Measurements from ENCODE around the gene AKAP8L.
"Not testable (repeated sequence)": the region's sequence is repeated elsewhere in the genome, so short reads cannot be mapped to it uniquely, and the experiment has no call there.

The AKAP8L gene

DNA sequence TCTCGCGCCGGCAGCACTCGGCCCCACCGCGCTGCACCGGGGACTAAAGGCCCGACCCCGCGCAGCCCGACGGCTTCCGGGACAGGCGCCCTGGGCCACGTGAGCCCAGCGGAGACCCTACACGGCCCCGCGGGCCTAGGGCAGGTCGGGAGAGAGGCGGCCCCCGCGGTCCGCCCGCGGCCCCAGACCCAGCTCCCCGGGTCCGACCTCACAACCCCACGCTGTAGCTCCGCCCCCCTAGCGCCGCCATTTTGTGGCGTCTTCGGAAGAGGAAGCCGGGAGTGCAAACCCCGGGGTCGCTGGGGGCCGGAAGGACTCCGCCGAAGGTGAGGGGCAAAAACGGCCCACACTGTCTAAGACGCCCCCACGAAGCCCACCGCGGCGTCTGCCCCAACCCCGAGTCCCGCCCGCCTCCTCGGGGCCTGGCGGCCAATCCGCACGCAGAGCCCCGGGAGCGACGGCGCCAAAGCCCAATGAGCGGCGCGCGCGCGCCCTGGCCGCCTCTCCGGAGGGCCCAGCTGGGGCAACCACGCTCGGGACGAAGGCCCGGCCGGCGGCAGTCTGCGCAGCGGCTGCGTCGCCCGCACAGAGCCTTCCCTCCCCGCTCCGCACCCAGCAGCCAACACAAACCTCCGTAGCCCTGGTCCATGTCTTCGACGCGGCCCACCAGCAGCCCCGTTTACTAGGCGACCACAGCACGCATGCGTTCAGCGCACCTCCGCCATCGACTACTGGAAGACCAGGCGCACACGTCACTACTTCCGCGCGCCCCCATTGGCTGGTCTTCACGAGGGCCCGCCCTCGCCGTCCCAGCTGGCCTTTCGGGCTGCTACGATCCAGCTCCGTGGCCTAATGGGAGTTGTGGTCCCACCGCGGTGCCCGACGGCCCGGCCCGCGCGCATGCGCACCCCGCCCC is 39.4 kb downstream of the AKAP8L start, which contains the start of gene AKAP8:
AKAP8 (minus strand) TSS at position 705 of the 916 bp plus-strand sequence; CDS start at position 649, 56 bp downstream.
- no peak for FAIRE-seq

GRCh38 chr19:15378534-15379082 is 40.2 kb downstream of the AKAP8L start:
- FAIRE-seq = no peak

GRCh38 chr19:15374796-15375440 is 43.9 kb downstream of the AKAP8L start:
- FAIRE-seq = no peak

DNA sequence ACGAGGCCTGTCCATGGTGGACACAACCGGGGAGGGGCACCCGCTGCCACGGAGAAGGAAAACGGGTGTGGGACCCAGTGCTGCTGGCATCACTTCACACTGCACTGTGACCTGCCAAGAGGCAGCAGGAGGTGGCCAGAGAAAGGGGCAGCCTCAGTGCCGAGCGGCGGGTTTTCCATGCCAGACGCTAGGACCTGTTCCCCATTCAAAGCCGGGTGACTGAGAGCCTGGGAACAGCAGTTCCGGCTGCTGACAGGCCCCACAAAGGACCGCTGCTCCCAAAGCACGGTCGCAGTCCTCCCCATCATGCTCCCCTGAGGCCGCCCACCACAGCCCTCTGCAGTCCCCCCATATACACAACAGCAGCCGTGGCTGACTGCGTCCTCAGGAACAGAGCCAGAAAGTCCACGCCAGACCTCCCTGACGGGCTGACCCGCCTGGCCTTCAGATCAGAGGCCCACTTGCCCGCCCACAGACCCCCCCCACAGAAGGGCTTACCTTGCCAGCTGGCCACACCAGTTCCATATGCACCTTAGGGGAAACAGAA is 44.6 kb downstream of the AKAP8L start:
- no peak for FAIRE-seq

DNA sequence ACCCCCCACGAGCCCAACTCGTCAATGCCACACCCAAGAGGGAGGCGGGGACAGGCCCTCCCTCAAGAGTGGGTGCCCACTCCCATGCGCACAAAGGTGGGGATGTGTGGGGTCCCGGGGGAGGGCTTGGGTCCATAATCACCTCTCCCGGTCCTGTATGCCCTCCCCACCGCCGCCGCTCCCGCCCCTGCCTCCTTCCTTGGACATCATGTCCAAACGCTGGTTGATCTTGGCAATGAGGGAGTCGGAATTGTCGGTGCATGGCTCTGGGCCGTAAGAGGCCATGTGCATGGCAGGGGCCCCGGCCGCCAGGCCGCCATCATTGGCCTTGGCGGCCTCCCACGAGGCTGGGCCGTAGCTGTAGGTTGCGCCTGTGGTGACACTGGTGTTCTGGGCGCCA is 45.1 kb downstream of the AKAP8L start:
- FAIRE-seq = no peak

DNA sequence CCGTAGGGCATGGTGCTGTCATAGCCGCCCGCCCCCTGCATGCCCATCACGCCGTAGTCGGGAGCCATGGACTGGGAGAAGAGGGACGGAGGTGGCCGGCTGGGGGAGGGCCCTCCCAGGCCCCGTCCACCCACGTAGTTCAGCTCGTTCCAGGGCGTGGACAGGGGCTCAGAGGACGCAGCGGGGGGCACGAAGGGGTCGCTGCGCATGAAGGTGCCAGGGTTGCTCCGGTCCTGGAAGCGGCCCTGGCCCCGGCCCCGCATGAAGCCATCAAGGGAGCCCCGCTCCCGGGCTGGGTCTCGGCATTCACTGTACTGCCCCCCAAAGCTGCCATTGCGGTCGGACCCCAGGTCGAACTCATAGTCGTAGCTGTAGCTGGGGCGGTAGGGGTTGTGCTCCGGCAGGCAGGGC is 45.9 kb downstream of the AKAP8L start:
- FAIRE-seq = no peak

- FAIRE-seq = no peak
Measured at GRCh38 chr19:15372470-15372869, 46.3 kb downstream of the AKAP8L start.

DNA sequence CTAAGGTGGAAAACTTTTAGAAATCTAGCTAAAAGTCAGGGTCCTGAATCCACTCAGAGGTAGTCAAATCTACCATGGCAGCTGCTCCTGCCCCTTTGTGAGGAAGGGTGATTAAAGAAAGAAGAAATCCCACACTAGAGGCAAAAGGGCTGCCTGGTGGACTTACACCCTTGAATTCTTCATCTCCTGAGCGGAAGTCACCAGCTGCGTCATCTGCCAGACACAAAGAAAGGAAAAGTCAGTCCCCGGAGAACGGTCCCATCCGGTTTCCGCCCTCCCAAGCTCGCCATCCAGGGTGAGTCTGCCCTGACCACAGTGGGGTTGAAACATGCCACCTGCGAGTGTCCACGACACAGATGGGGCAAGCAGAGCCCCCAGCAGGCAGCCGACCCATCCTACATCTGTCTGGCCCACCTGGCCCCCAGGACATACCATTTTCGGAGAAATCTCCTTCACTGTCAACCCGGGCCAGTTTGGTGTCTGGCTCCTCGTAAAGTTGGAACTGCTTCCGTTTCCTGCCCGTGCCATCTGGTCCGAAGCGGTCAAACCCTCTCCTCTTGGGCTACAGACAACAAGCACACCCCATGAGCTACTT is 46.9 kb downstream of the AKAP8L start:
- FAIRE-seq = no peak

- FAIRE-seq = no peak
Measured at GRCh38 chr19:15371119-15371518, 47.7 kb downstream of the AKAP8L start.

GRCh38 chr19:15369594-15369891 is 49.2 kb downstream of the AKAP8L start:
- FAIRE-seq = no peak

GRCh38 chr19:15368798-15369593 is 49.8 kb downstream of the AKAP8L start:
- no peak for FAIRE-seq

DNA sequence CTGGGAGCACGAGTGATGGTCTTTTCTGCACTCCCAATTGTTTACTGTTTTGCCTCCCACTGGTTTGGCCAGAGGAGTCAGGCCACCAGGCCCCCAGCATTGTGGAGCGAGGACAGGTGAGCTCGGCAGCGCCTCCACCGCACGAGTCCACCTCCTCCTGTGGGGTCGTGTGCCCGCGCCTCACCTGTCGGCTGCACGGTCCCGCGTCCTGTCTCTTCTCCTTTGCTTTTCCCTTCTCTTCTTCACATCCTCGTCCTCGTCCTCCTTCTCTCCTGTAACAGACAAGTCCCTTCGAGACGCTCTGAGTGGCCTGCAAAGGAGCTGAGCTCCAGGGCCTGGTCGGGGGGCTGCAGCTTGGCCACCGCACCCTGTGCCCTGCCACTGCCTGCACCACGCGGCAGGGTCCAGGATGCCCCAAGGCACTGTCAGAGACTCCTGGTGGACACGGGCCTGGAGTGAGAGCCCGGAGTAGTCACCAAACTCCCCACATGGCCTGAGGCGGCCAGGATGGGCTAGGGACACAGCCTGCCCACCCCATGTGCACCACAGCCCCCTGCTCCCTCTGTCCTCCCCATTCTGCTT is 50.6 kb downstream of the AKAP8L start:
- FAIRE-seq = no peak

DNA sequence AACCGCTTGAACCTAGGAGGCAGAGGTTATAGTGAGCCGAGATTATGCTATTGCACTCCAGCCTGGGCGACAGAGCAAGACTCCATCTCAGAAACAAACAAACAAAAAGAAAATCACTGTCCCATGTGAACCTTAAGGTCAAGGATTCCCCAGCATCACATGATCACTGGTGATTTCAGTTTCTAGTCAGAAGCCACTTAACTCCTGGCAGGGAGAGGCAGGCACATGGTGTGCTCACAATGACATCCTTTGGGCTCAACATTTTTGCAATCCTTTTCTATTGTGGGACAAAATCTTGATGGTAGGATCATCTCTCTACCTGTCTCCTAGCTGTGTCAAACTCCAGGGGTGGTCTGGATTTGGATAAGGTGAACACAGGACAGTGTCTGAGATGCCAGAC is 51.3 kb downstream of the AKAP8L start:
- no peak for FAIRE-seq

- no peak for FAIRE-seq
Measured at GRCh38 chr19:15365264-15365663, 53.5 kb downstream of the AKAP8L start.

GRCh38 chr19:15363791-15364190 is 55.0 kb downstream of the AKAP8L start:
- not testable (repeated sequence) for FAIRE-seq

DNA sequence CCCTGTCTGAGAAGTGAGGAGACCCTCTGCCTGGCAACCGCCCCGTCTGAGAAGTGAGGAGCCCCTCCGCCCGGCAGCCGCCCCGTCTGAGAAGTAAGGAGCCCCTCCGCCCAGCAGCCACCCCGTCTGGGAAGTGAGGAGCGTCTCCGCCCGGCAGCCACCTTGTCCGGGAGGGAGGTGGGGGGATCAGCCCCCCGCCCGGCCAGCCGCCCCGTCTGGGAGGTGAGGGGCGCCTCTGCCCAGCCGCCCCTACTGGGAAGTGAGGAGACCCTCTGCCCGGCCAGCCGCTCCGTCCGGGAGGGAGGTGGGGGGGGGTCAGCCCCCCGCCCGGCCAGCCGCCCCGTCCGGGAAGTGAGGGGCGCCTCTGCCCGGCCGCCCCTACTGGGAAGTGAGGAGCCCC is 55.7 kb downstream of the AKAP8L start:
- not testable (repeated sequence) for FAIRE-seq

DNA sequence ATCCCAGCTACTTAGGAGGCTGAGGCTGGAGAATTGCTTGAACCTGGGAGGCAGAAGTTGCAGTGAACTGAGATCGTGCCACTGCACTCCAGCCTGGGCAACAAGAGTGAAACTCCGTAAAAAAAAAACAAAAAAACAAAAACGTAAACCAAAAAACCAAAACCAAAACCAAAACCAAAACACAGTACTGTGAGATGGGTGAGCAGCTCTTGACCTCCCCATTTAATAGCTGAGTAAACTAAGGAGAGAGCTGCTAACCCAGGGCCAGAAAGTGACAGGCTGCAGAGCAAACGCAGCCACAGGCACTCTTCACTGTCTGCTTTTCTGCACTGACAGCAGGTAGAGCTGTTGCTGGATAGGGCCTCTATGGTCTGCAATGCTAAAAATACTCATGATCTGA is 58.8 kb downstream of the AKAP8L start:
- FAIRE-seq = not testable (repeated sequence)

- FAIRE-seq = no peak
Measured at GRCh38 chr19:15358918-15359317, 59.9 kb downstream of the AKAP8L start.

GRCh38 chr19:15357906-15358305 is 60.9 kb downstream of the AKAP8L start:
- no peak for FAIRE-seq

GRCh38 chr19:15354566-15355296 is 64.1 kb downstream of the AKAP8L start:
- no peak for FAIRE-seq

DNA sequence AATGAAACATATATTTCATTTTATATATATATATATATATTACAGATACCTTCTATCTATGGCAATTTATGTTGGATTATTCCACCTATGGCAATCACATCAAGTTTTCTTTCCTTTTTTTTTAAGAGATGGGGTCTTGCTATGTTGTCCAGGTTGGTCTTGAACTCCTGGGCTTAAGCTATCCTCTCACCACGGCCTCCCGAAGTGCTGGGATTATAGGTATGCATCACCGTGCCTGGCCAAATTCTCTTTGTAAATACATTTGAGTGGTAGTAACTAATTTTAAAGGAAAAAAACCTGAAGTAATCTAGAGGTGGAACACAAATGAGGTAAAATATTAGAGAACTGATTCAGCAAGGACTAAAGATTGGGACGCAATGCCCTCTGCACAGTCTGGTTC is 64.9 kb downstream of the AKAP8L start:
- no peak for FAIRE-seq

Measured in colon (tissue), 2 donors.